Astrocyte of the hippocampus (primary cell): ENCODE results near the gene SCGB3A1.
A peak's percentile ranks its signal among the peaks of the same experiment; 100 is the strongest.

ENCODE experiments used
- DNase-seq: peaks from one replicate; pipeline ENCODE4 v3.0.0; 2011; ENCODE audit warnings: low read depth, low spot score

The SCGB3A1 gene

GRCh38 chr5:180591311-180591887 is at the start of gene SCGB3A1:
Gene SCGB3A1 (minus strand): TSS chr5:180591499. CDS start chr5:180591462, 37 bp downstream.
- peak; percentile 40 for DNase-seq

GRCh38 chr5:180640611-180640860 is 49.2 kb upstream of the SCGB3A1 start:
- no peak for DNase-seq

- no peak for DNase-seq
Measured at GRCh38 chr5:180639741-180640610, 48.7 kb upstream of the SCGB3A1 start.

DNA sequence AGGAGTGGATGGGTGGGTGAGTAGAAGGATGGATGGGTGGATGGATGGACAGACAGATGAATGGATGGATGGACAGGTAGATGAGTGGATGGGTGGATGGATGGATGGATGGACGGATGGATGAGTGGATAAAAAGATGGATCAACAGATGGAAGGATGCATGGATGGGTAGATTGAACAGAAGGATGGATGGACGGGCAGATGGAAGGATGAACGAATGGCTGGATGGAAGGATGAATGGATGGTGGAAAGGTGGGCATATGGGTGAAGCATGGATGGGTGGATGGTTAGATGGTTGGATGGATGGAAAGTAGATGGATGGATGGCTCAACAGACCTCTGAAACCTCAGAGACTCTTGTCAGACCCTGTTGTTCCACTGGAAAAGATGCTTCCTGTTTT is 48.0 kb upstream of the SCGB3A1 start:
- no peak for DNase-seq

DNA sequence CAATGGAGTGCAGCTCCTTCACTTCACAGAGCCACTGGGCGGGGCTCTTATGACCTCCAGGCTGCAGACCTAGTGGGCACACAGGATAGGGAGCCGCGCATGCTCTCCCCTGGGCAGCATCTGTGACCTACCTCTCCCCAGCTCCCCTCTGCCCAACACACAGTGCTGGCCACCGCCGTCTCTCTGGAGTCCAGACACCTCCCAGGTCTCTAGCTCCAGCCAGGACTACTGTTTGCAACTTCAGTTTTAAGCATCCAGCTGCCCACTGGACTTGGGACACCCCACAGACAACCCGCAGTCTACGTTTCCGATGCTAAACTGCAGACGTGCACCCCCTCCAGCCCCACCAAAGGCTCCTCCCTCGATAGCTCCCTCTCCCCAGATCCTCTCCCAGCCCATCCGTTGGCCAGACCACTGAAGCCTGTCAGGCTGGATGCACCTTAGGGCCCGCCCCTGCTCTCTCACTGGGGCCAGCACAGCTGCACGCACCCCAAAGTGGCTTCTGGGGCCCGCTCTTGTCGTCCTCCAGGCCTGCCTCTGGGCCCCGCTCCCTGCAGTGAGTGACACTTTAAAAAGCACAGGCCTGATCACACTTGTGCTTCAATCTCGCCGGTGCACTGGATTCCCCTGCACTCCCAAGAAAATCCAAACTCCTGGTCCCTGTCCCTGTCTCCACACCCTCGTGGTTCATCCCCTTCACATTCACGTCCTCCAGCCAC is 46.8 kb upstream of the SCGB3A1 start:
- DNase-seq: no peak

DNA sequence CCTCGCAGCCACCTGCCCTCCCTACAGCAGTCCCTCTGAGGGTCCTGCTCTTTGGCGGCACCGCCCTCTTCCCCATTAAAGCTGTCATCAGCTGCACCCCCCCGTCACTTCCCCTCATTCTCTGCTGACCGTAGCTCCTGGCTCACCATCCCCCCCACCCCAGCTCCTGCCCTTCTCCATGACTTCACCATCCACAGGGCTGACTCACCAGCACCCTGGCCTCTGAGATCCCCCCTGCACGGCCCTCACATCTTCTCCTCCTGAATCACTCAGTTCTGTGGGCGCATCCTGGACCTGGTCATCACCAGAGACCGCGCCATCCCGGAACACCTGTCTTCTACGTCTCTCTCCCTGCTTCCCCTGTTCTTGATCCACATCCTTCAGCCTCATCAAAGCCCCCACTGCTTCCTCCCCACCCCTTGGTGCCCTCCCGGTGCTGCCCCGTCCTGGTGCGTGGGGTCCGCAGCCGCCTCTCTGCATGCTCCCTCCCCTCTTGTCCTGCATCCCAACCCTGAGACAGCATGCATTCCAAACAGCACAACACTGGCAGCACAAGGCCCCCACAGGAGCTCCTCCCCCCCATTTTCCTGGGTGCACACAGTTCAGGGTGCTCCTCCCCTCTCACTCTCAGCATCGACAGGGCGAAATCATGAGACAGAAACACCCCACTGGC is 45.2 kb upstream of the SCGB3A1 start:
- peak; percentile 71 for DNase-seq

- DNase-seq: no peak
Measured at GRCh38 chr5:180636016-180636402, 44.7 kb upstream of the SCGB3A1 start.

GRCh38 chr5:180633283-180634177 is 42.2 kb upstream of the SCGB3A1 start:
- DNase-seq: no peak

DNA sequence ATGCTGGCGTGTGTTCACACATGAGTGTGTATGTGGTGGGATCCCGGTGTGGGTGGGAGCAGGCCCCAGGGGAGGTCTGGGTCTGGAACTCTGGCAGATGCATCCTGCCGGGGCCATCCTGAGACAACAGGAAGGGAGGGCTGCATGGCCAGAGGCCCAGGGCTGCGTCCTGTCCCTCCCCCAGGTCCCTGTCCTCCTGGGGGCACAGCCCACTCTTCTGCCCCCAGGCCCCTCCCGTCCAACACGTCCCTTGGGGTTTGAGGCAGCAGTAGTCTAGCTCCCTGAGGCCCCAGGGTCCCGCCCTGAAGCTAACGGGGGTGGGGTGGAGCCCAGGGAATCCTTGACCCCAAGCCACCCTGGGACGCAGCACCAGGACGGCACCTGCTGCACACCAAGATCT is 41.5 kb upstream of the SCGB3A1 start:
- no peak for DNase-seq

DNA sequence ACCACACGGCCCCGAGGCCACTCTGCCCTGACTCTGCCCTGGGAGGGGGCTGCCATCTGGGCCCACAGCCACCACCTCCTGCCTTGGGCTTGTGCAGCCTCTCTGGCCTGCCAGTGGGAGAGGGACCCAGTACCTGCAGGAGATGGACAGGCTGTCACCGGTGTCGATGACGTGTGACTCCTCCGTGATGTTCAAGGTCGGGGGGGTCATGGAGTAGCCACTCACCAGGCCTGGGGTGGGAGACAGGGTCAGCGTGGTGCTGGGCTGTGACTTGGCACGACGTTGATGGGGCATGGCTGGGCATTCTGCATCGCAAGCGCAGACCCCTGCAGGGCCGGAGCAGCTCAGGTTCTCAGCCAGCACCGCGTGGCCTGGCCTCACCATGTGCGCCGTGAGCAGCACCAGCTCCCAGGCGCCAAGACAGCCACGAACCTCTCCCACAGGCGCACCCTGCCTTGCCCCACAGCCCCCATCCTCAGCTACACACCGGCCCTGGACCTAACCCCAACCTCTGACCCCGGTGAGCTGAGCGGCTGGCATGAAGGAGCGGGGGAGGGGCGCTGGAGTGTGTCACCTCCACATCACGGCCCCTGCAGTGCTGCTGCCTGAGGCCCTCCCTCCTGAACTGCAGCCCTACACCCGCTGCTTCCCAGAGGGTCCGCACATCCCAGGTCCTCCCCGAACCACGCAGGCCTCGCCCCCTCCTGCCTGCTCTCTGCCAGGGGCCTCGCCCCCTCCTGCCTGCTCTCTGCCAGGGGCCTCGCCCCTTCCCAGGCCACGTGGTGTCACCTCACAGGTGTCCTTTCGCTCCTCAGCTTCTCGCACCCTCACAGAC is 40.5 kb upstream of the SCGB3A1 start:
- DNase-seq: no peak

- DNase-seq: no peak
Measured at GRCh38 chr5:180630426-180630825, 39.1 kb upstream of the SCGB3A1 start.

GRCh38 chr5:180629831-180630382 is 38.6 kb upstream of the SCGB3A1 start:
- DNase-seq: no peak

DNA sequence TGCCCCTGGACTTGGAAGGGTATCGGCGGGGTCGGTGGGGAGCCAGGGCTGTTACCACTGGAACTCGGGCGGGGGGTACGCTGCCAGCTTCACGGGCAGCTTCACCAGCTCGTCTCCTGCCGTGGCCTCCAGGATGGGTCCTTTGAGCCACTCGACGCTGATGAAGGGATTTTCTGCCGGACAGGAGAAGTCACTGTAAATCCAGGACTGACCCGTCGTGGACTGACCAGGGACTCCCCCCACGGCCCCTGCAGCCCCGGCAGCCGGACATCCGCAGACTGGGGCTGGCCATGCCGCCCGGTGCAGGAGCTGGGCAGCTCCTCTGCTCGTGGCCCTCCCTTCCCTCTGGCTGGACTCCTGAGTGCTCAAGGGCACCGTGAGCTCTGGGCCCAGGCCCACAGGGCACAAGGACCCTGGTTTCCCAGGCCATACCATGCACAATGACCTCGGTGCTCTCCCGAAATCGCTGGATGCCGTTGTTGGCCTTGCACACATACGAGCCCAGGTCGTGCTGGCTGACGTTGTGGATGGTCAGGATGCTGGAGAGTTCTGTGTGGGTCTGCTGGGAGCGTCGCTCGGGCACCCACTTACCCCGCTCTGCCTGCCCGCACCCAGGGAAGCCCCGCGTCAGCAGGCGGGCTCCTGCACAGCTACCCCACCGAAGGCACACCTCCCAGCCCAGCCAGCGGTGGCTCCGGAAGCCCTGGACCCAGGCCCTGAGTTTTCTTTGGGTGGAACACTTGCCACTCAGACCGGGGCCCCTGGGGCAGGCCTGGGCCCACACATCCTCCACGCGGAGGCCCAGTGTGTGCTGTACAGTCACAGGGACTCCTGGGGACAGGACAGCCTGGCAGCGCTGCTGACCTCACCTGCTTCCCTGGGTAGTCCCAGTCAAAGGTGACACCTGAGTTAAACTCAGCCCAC is 37.8 kb upstream of the SCGB3A1 start:
- DNase-seq: no peak

DNA sequence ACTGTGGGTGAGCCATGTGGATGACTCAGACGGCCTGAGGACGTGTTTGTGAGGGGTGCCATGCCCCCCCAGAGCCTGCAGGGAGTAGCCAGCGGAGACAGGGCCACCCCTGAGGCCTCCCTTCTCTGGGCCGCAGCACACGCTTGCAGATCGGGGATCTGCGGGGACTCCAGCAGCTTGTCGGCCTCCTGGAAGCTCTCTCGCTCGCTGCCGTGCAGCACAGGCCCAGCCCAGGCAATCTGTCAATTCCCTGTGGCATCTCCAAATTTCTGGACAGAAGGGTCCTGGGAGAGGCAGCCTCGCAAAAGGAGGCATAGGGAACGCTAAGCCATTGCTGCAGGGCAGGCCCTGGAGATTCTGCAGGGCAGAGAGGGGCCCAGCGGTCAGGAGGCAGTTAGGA is 36.9 kb upstream of the SCGB3A1 start:
- no peak for DNase-seq

DNA sequence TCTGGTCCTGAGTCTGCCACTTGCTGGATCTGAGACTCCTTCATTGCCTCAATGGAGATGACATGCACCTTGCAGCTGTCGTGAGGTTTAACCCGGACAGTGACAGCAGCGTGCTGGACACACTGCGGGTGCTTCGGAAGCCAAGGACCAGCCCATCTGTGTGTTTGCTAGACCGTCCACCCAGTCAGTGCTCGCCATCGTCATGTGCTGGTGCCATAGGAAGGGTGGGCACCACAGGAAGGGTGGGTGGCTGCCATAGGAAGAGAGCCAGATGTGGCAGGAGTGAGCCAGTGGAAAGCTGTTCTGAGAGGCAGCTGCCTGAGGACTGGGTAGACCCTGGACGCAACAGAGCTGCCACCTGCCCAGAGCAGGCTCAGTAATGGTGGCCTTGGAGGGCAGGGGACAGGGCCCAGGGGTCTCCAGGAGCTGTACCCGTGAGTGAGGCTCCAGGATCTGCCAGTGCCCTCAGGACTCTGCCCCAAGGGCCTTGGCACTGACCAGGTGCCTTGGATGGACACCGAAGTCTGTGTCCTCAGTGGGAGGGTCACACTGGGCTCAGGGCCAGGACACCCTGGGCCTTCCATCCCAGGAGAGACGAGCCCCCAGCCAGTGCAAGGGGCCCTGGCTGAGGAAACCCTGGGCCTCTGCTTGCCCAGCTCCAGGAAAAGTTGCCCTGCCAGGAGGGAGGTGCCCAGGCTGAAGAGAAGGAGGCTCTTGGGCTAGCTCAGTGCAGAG is 36.3 kb upstream of the SCGB3A1 start:
- DNase-seq: no peak

DNA sequence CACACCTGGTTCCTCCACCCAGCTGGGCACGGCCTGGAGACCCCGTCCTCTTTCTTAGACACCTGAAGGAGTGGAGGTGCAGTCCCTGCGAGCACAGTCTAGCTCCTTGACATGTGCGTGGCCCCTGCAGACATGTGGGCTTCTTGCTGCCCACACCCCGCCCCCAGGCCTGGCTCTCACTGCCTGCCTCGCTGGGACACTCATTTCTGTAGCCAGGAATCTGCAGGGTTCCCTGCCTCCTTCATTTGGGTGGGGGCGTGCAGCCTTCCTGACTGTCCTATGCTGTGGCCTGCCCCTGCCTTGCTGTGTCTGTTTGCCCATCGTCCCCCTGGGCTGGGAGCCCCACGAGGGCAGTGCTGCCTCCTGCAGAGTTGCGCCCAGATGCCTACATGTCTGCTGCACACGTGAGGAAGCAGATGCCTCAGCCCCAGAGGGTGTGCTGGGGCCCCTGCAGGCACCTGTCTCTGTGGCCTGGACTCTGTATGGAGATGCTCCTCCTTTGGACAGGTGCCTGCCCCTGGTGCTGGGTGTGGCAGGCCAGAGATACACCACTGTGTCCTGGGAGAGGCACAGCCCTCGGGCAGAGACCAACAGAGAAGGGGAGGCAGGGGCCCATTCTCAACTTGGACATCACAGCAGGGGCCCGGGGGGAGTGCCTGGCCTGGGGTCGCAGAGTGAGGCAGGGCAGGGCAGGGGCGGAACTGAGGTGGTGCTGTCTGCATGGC is 35.5 kb upstream of the SCGB3A1 start:
- no peak for DNase-seq

DNA sequence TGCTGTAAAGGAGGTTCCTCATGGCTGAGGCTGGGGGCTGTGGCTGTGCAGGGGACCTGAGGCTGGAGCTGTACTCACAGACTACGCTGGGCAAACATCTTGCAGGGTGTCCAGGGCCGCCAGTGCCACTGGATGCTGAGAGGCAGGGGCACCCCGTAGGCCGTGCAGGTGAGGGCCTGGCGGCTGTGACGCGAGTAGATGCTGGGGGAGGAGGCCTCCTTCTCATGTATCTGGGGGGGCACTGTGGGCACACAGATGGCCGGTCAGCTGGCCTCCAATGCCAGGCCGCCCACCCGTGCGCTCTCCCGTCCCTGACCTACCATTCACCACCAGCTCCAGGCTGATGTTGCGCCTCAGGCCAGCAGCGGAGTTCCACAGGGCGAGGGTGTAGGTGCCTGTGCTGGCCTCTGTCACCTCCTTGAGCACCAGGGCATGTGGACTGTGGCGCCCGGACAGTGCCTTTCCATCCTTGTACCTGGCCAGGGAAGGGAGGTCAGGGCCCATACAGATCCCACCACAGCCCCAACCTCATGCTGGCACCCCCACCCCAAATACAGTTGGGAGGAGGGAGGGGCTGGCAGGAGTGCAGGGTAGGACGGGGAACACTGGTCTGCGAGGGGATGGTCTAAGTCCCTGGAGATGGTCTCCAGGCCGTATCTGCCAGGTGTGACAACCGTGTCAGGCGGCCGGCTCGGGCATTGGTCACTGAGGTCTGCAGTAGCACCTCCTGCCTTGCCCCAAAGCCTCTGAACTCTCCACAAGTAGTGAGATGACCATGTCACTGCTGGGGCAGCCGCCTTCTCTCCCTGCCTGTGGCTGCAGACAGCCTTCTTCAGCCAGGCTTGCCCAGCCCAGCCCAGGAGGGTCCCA is 34.7 kb upstream of the SCGB3A1 start:
- no peak for DNase-seq
